ENCODE measurements around the gene LRP2.

GRCh38 chr2:169205176-169205575 lies 157.2 kb downstream of the LRP2 start:
- TF ChIP-seq CTCF (IDR thresholded peaks at IDR 0.05), result no peak
- no peak for TF ChIP-seq POLR2A (IDR thresholded peaks at IDR 0.05)
